Measurements from ENCODE around the gene ELF1.

DNA sequence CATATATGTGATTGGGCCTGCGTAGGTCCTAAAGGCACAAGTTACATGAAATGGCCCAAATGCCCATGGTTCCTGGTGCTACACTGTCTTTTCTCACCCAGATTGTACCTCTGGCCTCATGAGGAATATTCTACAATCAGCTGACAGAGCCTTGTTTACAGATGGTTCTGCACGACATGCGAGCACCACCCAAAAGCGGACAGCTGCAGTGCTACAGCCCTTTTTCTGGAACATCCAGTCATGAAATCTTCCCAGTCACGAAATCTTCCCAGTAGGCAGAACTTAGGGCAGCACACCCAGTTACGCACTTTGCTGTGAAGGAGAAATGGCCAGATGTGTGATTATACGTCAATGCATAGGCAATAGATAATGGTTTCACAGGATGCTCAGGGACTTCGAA is 7.7 kb upstream of the ELF1 start:
- TF ChIP-seq, protein P1, sequence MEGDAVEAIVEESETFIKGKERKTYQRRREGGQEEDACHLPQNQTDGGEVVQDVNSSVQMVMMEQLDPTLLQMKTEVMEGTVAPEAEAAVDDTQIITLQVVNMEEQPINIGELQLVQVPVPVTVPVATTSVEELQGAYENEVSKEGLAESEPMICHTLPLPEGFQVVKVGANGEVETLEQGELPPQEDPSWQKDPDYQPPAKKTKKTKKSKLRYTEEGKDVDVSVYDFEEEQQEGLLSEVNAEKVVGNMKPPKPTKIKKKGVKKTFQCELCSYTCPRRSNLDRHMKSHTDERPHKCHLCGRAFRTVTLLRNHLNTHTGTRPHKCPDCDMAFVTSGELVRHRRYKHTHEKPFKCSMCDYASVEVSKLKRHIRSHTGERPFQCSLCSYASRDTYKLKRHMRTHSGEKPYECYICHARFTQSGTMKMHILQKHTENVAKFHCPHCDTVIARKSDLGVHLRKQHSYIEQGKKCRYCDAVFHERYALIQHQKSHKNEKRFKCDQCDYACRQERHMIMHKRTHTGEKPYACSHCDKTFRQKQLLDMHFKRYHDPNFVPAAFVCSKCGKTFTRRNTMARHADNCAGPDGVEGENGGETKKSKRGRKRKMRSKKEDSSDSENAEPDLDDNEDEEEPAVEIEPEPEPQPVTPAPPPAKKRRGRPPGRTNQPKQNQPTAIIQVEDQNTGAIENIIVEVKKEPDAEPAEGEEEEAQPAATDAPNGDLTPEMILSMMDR (conservative IDR thresholded peaks at IDR 0.05; ENCODE audit: low read depth in 2 of 2), result no peak
- TF ChIP-seq, protein P2, sequence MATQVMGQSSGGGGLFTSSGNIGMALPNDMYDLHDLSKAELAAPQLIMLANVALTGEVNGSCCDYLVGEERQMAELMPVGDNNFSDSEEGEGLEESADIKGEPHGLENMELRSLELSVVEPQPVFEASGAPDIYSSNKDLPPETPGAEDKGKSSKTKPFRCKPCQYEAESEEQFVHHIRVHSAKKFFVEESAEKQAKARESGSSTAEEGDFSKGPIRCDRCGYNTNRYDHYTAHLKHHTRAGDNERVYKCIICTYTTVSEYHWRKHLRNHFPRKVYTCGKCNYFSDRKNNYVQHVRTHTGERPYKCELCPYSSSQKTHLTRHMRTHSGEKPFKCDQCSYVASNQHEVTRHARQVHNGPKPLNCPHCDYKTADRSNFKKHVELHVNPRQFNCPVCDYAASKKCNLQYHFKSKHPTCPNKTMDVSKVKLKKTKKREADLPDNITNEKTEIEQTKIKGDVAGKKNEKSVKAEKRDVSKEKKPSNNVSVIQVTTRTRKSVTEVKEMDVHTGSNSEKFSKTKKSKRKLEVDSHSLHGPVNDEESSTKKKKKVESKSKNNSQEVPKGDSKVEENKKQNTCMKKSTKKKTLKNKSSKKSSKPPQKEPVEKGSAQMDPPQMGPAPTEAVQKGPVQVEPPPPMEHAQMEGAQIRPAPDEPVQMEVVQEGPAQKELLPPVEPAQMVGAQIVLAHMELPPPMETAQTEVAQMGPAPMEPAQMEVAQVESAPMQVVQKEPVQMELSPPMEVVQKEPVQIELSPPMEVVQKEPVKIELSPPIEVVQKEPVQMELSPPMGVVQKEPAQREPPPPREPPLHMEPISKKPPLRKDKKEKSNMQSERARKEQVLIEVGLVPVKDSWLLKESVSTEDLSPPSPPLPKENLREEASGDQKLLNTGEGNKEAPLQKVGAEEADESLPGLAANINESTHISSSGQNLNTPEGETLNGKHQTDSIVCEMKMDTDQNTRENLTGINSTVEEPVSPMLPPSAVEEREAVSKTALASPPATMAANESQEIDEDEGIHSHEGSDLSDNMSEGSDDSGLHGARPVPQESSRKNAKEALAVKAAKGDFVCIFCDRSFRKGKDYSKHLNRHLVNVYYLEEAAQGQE (IDR thresholded peaks at IDR 0.05; ENCODE audit: unreplicated experiment), result no peak
- TF ChIP-seq EZH2phosphoT487 (IDR thresholded peaks at IDR 0.05; ENCODE audit: unreplicated experiment), result no peak
- TF ChIP-seq EZH2 (IDR thresholded peaks at IDR 0.05; ENCODE audit: low read depth, unreplicated experiment), result no peak
